NCI-H226 (cell line): ENCODE measurements around the gene CYGB.
A peak's percentile ranks its signal among the peaks of the same experiment; 100 is the strongest.

Source experiments
- DNase-seq: peaks from one replicate; pipeline ENCODE4 v3.0.0-alpha.2; 2015

Gene CYGB

GRCh38 chr17:76497979-76498875 is 39.3 kb downstream of the CYGB start:
- DNase-seq: peak; percentile 98

DNA sequence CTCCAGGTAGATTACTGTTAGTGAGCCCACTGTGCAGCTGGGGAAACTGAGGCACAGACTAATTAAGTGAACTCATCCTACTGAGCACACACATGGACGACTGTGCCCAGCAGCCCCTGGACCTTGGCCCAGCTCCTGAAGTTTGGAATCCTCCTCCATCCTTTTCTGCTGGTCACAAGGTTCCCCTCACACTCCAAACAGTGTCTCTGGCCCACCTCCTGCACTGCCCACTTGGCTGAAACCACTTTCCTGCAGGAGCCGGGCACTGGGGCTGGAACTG is 39.9 kb downstream of the CYGB start:
- no peak for DNase-seq

- DNase-seq: no peak
Observed at GRCh38 chr17:76496464-76496863, 41.0 kb downstream of the CYGB start.

- DNase-seq: no peak
Observed at GRCh38 chr17:76495663-76496400, 41.7 kb downstream of the CYGB start.

DNA sequence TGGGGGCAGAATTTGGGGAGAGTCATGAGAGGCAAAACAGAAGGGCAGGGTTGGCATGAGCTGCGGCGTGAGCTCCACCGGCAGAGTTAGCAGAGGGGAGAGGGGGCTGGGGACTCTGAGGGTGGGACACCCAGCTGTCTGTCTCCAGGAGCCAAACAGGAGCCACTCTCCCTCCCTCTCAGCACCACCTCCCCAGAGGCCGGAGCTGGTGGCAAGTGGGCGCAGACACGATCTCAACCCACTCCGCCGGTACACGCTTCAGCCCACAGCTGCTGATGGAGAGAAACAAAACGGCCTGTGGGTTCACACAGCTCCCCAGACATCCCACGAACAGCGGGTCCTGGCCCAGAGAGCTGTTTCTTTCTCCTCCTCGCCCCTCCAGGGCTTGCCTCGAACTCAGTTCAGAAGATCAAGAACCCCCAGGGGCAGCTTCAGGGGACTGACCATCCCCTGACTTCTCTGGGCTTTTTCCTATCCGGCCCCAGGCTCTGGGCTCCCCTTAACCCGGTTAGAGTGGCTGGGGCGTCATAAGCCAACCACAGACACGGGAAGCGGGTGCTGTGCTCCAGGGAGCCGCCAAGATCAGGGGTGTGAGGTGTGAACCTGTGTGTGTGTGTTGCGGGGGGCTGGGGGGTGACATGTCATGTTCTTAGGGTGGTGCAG is 43.9 kb downstream of the CYGB start:
- DNase-seq: no peak

DNA sequence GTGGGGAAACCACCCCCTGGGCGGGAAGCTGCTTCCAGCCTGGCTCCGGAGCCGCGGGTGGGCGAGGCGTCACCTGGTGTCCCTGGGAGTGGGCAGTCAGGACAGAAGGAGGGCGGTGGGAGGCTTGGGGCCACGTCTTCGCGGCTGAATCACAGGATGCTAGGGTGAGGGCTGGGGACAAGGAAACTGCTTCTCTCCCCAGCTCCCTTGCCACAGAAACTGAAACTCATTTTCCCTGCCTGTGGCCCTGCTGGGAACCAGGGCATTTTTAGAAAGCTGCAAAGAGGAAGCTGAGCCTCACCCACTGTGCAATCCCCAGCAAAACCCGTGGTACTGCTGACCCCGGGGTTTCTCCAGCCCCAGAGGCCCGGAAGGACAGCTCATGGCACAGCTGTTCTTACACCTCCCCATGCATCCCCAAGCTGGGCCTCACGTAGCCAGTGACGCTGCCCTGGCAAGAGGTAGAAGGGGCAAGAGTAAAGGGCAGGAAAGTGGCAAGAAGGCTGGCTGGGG is 44.5 kb downstream of the CYGB start:
- DNase-seq: peak; percentile 67

GRCh38 chr17:76492123-76492988 is 45.2 kb downstream of the CYGB start:
- no peak for DNase-seq

DNA sequence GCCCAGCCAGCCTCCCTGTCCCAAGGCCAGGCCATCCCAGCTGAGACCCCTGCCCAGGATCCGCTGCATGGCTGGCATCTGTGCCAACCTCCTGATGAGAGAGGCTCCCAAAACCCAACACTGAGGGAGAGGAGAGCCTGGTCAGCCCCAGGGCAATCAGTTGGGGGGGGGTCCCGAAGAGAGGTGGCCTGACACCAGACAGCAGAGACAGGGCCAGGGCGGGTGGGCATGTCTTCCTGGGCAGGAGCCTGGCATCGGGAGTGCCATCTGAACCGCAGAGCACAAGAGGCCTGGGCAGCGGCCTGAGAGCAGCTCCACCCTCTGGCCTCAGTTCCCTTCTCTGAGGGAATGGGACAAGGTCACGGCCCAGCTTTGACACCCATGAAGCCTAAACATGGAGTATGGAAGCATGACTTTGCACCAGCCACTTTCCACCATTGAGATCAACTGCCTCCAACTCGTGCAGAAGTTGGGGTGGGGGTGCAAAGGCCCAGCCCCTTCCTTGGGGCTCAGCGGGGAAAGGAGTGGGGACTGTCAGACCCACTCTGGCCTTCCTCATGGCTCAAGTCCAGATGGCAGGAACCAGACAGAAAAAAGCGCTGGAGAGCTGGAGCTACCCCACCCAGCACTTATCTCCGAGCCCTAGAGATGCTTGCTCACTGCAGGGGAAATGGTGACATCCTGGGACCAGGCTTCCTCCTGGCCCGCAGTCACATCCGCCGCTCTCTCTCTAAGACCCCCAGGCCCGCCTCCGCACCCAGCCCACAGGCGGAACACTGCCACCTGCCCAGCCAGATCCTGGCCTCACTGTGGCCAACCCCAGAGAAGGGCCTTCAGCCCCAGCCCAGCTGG is 46.0 kb downstream of the CYGB start:
- DNase-seq: no peak

DNA sequence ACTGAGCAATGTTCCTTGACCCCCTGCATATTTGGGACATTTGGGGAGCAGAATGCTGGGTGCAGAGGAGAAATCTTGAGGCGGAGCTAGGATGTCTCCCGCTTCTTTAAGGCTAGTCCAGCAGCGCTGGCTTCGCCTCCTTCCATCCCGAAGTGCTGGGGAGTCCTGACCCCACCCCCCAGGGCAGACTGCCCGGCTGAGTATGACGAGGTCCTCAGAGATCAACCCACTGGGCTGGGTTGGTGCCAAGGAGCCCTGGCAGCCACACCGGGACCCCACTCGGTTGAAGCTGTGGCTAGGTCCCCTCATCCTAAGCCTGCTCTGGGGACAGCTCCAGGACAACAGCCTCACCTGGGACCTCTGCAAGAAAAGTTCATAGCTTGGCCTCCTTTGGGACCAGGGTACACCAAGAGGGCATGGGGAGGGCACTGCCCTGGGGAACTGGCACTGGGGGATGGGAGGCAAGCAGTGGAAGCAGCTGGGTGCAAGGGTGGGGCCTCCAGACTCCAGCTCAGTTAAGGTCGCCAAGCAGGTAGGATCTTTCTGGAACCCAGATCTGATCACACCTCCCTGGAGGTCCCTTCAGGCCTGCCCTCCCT is 47.3 kb downstream of the CYGB start:
- no peak for DNase-seq

DNA sequence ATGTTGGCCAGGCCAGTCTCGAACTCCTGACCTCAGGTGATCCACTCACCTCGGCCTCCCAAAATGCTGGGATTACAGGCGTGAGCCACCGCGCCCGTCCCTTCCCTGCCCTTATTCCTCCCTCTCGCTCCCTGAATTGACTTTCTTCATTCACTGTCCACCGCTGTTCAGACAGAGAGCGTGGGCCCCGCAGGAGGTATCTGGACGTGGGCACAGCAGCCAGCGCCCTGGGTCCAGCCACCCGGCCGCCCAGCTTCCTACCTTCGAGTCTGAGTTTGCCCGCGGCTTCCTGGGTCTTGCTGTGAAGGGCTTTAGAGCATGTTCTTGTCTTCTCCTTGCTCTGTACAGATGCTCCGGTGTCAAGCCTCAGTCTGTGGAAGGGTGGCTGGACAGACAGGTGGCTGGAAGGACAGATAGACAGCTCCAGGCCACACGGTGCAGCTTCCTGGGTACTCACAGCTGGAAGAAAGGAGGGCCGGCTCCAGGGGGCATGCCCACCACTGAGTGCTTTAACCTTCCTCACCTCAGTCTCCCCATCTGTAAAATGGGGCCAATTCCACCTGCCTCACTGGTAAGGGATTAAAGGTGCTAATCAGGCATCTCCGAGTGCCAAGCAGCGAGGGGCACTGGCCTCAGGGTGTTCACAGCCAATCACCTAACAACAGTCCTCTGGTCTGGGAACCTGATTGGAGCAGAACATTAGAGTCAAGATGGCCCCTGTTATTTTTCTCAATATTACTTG is 49.9 kb downstream of the CYGB start:
- no peak for DNase-seq

GRCh38 chr17:76485569-76485968 is 51.9 kb downstream of the CYGB start:
- DNase-seq: no peak

DNA sequence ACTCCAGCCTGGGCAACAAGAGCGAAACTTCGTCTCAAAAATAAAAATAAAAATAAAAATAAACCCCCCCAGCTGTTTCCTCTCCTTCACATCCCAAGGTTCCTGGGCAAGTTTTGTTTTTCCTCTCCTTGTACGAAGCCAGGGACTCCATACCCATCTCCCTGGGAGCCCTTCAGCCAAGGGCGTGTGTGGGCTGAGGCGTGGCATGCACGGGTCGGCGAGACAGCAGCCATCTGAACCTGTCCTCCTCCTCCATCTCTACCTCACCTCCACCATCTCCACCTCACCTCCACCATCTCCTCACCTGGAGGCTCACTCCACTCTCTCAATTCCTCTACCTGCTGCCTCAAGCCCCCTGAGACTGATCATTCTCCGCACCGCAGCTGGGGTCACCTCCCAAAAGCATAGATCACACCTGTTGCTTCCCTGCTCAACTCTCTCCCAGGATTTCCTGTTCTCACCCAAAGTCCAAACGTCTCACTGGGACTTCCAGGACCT is 53.2 kb downstream of the CYGB start:
- no peak for DNase-seq

DNA sequence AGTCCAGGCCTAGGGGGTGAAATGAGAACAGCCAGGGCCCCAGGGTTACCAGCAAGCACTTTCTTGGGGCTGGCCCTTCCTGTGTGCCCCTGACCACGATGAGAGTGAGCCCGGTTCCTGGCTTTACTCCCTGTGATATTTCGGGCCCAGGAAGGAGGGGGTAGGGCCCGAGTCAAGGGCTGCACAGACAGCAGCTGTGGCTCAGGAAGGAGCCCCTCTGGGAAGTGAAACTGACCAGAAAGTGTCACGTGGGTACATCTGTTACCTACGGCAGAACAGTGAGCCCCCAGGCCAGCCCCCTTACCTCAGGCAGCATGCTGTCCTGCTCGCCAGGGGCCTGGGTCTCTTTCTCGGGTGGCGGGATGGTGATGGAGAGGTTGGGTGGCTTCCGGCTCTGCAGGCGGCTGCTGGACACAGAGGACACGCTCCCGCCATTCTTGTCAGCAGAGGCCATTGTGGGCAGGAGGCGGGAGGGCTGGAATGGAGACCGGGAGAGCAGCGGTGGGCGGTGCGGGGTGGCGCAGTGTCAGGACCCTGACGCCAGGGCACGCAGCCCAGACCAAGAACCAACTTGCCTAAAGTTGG is 56.3 kb downstream of the CYGB start:
- DNase-seq: no peak

- no peak for DNase-seq
Observed at GRCh38 chr17:76480632-76481031, 56.9 kb downstream of the CYGB start.

GRCh38 chr17:76479515-76480060 is 57.9 kb downstream of the CYGB start:
- DNase-seq: no peak

DNA sequence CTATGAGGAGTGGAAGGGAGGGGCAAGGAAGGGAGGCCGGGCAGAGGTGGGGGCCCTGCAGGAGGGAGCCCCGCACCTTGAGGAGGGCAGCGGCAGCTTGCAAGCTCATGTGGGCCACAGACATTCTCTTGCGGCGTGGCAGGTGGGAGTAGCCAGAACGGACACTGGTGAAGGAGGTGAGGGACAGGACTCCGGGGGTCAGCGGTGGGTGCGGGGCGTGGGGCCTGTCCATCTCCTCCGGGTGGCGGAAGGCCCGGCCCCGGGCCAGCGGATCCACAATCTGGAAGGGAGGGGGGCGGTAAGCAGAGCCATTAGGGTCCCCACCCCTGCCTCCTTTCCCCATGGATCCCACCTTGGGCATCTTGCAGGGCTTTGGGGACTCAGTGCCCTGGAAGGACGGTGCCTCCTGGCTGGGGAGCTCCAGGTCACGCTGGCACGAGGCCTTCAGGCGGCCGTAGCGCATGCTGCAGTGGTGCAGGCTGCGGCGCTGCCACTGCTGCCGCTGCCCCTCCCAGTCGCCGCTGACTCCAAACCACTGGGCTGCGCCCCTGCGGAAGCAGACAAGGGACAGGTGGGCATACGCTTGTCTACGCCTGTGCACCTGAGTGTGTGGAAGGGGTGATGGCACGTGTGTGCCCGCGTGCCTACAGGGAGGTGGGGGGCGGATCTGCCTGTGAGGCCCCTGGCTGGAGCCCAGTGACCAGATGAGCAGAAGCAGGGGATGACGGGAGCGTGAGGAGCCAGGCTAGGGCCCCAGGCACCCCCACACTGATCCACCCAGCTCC is 58.6 kb downstream of the CYGB start:
- DNase-seq: no peak

GRCh38 chr17:76478097-76478496 is 59.4 kb downstream of the CYGB start:
- no peak for DNase-seq

DNA sequence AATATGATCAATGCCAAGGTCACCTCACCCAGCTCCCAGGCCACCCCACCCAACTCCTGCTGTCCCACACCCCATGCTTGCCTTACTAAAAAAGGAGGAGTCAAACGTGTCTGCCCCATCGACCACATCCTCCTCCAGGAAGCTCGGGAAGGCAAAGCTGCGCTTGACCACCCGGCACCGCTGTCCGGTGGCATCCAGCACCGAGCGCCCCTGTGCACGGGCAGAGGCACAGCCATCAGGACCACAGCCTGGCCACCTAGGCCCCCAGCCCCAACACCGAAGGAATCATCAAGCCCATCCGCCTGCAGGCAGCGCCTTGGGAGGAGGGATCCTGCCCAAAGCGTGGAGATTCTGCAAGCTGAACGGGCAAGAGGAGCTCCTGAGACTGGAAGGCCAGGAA is 59.9 kb downstream of the CYGB start:
- DNase-seq: no peak
